Activated T-helper 1 cell treated with anti-CD3 and anti-CD28 coated beads, Interleukin-2, amount 50 U/mL, for 16 hours (primary cell): ENCODE measurements around the gene CYGB.

ENCODE experiments used
- DNase-seq, 2 donors: peaks; one replicate each; pipeline ENCODE4 v3.0.0-alpha.2; 2020; ENCODE audit warnings: low read depth in 1 of 2, low spot score in 1 of 2

Gene CYGB

GRCh38 chr17:76484228-76484725 lies 53.2 kb downstream of the CYGB start:
- DNase-seq, result no peak

DNA sequence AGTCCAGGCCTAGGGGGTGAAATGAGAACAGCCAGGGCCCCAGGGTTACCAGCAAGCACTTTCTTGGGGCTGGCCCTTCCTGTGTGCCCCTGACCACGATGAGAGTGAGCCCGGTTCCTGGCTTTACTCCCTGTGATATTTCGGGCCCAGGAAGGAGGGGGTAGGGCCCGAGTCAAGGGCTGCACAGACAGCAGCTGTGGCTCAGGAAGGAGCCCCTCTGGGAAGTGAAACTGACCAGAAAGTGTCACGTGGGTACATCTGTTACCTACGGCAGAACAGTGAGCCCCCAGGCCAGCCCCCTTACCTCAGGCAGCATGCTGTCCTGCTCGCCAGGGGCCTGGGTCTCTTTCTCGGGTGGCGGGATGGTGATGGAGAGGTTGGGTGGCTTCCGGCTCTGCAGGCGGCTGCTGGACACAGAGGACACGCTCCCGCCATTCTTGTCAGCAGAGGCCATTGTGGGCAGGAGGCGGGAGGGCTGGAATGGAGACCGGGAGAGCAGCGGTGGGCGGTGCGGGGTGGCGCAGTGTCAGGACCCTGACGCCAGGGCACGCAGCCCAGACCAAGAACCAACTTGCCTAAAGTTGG lies 56.3 kb downstream of the CYGB start:
- DNase-seq, result no peak

GRCh38 chr17:76480632-76481031 lies 56.9 kb downstream of the CYGB start:
- DNase-seq, result no peak

DNA sequence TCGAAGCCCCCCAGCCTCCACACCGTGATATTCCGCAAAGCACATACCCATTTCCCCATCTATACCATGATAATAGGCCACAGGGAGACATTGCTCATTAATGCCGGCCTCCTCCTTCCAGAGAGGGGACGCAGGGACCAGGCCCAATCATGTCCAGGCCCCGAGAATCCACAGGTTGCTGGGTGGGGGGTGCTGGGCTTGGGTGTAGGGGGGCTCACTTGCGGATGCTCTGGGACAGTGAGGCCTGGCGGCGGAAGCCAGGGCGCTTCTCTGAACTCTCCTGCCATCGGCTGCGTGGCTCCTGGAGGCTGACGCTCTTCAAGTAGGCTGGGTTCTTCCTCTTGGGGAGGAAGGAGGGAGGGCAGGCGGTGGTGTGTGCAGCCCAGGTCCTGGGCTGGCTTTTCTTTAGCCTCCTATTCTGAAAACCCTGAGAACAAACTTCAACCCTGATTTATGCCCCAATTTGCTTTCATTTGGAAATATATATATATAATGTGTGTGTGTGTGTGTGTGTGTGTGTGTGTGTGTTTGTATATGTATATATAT lies 57.9 kb downstream of the CYGB start:
- no peak for DNase-seq

DNA sequence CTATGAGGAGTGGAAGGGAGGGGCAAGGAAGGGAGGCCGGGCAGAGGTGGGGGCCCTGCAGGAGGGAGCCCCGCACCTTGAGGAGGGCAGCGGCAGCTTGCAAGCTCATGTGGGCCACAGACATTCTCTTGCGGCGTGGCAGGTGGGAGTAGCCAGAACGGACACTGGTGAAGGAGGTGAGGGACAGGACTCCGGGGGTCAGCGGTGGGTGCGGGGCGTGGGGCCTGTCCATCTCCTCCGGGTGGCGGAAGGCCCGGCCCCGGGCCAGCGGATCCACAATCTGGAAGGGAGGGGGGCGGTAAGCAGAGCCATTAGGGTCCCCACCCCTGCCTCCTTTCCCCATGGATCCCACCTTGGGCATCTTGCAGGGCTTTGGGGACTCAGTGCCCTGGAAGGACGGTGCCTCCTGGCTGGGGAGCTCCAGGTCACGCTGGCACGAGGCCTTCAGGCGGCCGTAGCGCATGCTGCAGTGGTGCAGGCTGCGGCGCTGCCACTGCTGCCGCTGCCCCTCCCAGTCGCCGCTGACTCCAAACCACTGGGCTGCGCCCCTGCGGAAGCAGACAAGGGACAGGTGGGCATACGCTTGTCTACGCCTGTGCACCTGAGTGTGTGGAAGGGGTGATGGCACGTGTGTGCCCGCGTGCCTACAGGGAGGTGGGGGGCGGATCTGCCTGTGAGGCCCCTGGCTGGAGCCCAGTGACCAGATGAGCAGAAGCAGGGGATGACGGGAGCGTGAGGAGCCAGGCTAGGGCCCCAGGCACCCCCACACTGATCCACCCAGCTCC lies 58.6 kb downstream of the CYGB start:
- DNase-seq, result no peak

GRCh38 chr17:76478097-76478496 lies 59.4 kb downstream of the CYGB start:
- DNase-seq, result no peak

DNA sequence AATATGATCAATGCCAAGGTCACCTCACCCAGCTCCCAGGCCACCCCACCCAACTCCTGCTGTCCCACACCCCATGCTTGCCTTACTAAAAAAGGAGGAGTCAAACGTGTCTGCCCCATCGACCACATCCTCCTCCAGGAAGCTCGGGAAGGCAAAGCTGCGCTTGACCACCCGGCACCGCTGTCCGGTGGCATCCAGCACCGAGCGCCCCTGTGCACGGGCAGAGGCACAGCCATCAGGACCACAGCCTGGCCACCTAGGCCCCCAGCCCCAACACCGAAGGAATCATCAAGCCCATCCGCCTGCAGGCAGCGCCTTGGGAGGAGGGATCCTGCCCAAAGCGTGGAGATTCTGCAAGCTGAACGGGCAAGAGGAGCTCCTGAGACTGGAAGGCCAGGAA lies 59.9 kb downstream of the CYGB start:
- DNase-seq, result no peak
